IMR-90 (cell line): ENCODE results near the gene MCHR2. TPM values are rescaled to one million over a fixed set of nuclear protein-coding genes. Genes with fewer than 3 reads are reported as not detected.

Source experiments
- ATAC-seq: fragments of 200-7000 bp; cut with Tn5 transposase; 2 replicates; pipeline ENCODE4 v1.9.1; 2020; ENCODE audit warnings: low read depth, mild to moderate bottlenecking, moderate library complexity
- BruUV-seq: library from RNA; stranded (reverse); fragments of 400-500 nt; replicated peaks from 2 replicates; lab custom pipeline; 2021; lab: Mats Ljungman, UMichigan
- CTCF ChIA-PET: fragments of 300-600 bp; formaldehyde crosslinking; extraction: SDS; loops from one replicate; lab custom pipeline; 2021; ENCODE audit warnings: antibody characterized with exemption; lab: Yijun Ruan, JAX
- POLR2A ChIA-PET: fragments of 300-600 bp; sonication (Branson Sonifier 250); formaldehyde crosslinking; loops from one replicate; lab custom pipeline; 2022; ENCODE audit warnings: antibody characterized with exemption; ENCODE audit not compliant: unreplicated experiment; lab: Charles Lee
- DNase-seq: peaks from one replicate; pipeline ENCODE4 v3.0.0; 2013
- H2AFZ ChIP-seq: replicated peaks from 2 replicates; pipeline ENCODE3; 2013; ENCODE audit warnings: low read length, mild to moderate bottlenecking; ENCODE audit not compliant: poor library complexity
- H2AK5ac ChIP-seq: 2 replicates; pipeline ENCODE4 v1.6.1; 2013; ENCODE audit warnings: low read depth, low read length, inconsistent platforms
- H2AK9ac ChIP-seq: replicated peaks from 2 replicates; pipeline ENCODE3; 2013; ENCODE audit warnings: mild to moderate bottlenecking, low read depth, low read length, moderate library complexity; ENCODE audit not compliant: poor library complexity
- H2BK120ac ChIP-seq: 2 replicates; pipeline ENCODE4 v1.6.1; 2013; ENCODE audit warnings: low read depth, low read length, inconsistent platforms
- H2BK15ac ChIP-seq: 3 replicates; pipeline ENCODE4 v1.6.1; 2013; ENCODE audit warnings: low read depth, low read length, inconsistent platforms
- H2BK20ac ChIP-seq: 2 replicates; pipeline ENCODE4 v1.6.1; 2013; ENCODE audit warnings: low read depth, mild to moderate bottlenecking, inconsistent platforms, low read length, moderate library complexity
- H2BK5ac ChIP-seq: 2 replicates; pipeline ENCODE4 v1.6.1; 2013; ENCODE audit warnings: mild to moderate bottlenecking, low read depth, low read length, inconsistent platforms; ENCODE audit not compliant: poor library complexity, severe bottlenecking
- H3K14ac ChIP-seq: replicated peaks from 2 replicates; pipeline ENCODE4 v1.6.1; 2013; ENCODE audit warnings: low read depth, low read length, inconsistent platforms
- H3K18ac ChIP-seq: 2 replicates; pipeline ENCODE4 v1.6.1; 2013; ENCODE audit warnings: low read depth, low read length, control low read depth
- H3K23ac ChIP-seq: 2 replicates; pipeline ENCODE4 v1.6.1; 2013; ENCODE audit warnings: low read depth, low read length, inconsistent platforms
- H3K27ac ChIP-seq: 2 replicates; pipeline ENCODE4 v1.5.1; 2013; ENCODE audit warnings: mild to moderate bottlenecking, control low read depth, low read length; ENCODE audit not compliant: insufficient read depth
- H3K27me3 ChIP-seq: 2 replicates; pipeline ENCODE4 v1.6.1; 2013; ENCODE audit warnings: low read length; ENCODE audit not compliant: control insufficient read depth, insufficient read depth
- H3K36me3 ChIP-seq: 2 replicates; pipeline ENCODE4 v1.6.1; 2013; ENCODE audit warnings: low read length, mixed read lengths; ENCODE audit not compliant: control insufficient read depth, insufficient read depth
- H3K4ac ChIP-seq: 2 replicates; pipeline ENCODE4 v1.6.1; 2013; ENCODE audit warnings: low read depth, low read length, inconsistent platforms
- H3K4me1 ChIP-seq: 2 replicates; pipeline ENCODE4 v1.6.1; 2013; ENCODE audit warnings: low read length, mixed read lengths; ENCODE audit not compliant: control insufficient read depth, insufficient read depth
- H3K4me2 ChIP-seq: 2 replicates; pipeline ENCODE4 v1.6.1; 2013; ENCODE audit warnings: low read depth, mild to moderate bottlenecking, control low read depth, low read length, moderate library complexity
- H3K4me3 ChIP-seq: 2 replicates; pipeline ENCODE4 v1.5.1; 2013; ENCODE audit warnings: low read depth, mild to moderate bottlenecking, control low read depth, low read length, moderate library complexity; ENCODE audit not compliant: insufficient read depth
- H3K56ac ChIP-seq: 2 replicates; pipeline ENCODE4 v1.6.1; 2013; ENCODE audit warnings: low read length, inconsistent platforms; ENCODE audit not compliant: insufficient read depth; ENCODE audit errors: extremely low read depth
- H3K79me1 ChIP-seq, 2 experiments: 2 replicates each; pipeline ENCODE4 v1.6.1; 2013; ENCODE audit warnings: low read length in 2 of 2, inconsistent platforms in 1 of 2, low read depth in 1 of 2
- H3K9ac ChIP-seq: 2 replicates; pipeline ENCODE4 v1.6.1; 2013; ENCODE audit warnings: low read depth, low read length, control low read depth
- H3K9me1 ChIP-seq: 2 replicates; pipeline ENCODE4 v1.6.1; 2013; ENCODE audit warnings: low read length, inconsistent platforms; ENCODE audit not compliant: insufficient read depth
- H3K9me3 ChIP-seq: 2 replicates; pipeline ENCODE4 v1.6.1; 2013; ENCODE audit warnings: low read length; ENCODE audit not compliant: control insufficient read depth, insufficient read depth
- H4K20me1 ChIP-seq: 2 replicates; pipeline ENCODE4 v1.6.1; 2013; ENCODE audit warnings: low read length, inconsistent platforms; ENCODE audit not compliant: insufficient read depth
- H4K5ac ChIP-seq: 2 replicates; pipeline ENCODE4 v1.6.1; 2013; ENCODE audit warnings: mild to moderate bottlenecking, low read depth, low read length, control low read depth
- H4K8ac ChIP-seq, 2 experiments: 2 replicates each; pipeline ENCODE4 v1.6.1; 2013; ENCODE audit warnings: low read depth in 2 of 2, low read length in 2 of 2, control low read depth in 1 of 2, inconsistent platforms in 1 of 2
- H4K91ac ChIP-seq: 2 replicates; pipeline ENCODE4 v1.6.1; 2013; ENCODE audit warnings: low read depth, low read length, inconsistent platforms; ENCODE audit not compliant: insufficient read depth
- CHD1 ChIP-seq: IDR thresholded peaks from 2 replicates; pipeline ENCODE4 v1.6.1; 2012; ENCODE audit warnings: low read depth, low read length, improper control_type of control experiment
- MAZ ChIP-seq: IDR thresholded peaks from 2 replicates; pipeline ENCODE4 v1.6.1; 2012; ENCODE audit warnings: low read depth, mild to moderate bottlenecking, low read length, improper control_type of control experiment, moderate library complexity, borderline replicate concordance
- POLR2A ChIP-seq: IDR thresholded peaks from 2 replicates; pipeline ENCODE4 v1.6.1; 2012; ENCODE audit warnings: mild to moderate bottlenecking, low read depth, low read length
- RAD21 ChIP-seq: IDR thresholded peaks from 2 replicates; pipeline ENCODE4 v1.6.1; 2012; ENCODE audit warnings: low read length, improper control_type of control experiment
- RFX5 ChIP-seq: IDR thresholded peaks from 2 replicates; pipeline ENCODE4 v1.8.0; 2012; ENCODE audit warnings: low read depth, mild to moderate bottlenecking, low read length, moderate library complexity
- WGBS, 2 experiments: methylation state at CpG; one replicate each; pipeline versions ENCODE4 v1.1.5 to v1.1.7; 2013; ENCODE audit warnings: missing lambda C conversion rate in 2 of 2; ENCODE audit not compliant: insufficient read length in 1 of 2; ENCODE audit errors: extremely low coverage in 2 of 2; 5-methylcytosine and 5-hydroxymethylcytosine counted together
- dilution Hi-C: fragments of 300-500 bp; cut with HindIII; formaldehyde crosslinking; loops from one replicate; pipeline ENCODE4 v1.14.3; 2018; ENCODE audit warnings: low sequenced_read_pairs; ENCODE audit not compliant: unreplicated experiment
- in situ Hi-C: fragments of 300-500 bp; cut with MboI; formaldehyde crosslinking; loops from 3 replicates; pipeline ENCODE4 v1.14.3; 2019; ENCODE audit warnings: low sequenced_read_pairs, inconsistent platforms, mixed read lengths
- intact Hi-C: fragments of 100-400 bp; cut with micrococcal nuclease; formaldehyde crosslinking; loops from 2 replicates; pipeline ENCODE4 v1.10.0; 2022
- polyA plus RNA-seq, 3 experiments: library from polyadenylated mRNA; depleted of rRNA; stranded (reverse); fragments of >200 nt; gene quantifications; 2 replicates each; pipeline ENCODE4 v1.2.3, GENCODE V29; 2012; ENCODE audit warnings: low replicate concordance in 1 of 3
- total RNA-seq: library from RNA; depleted of rRNA; stranded (reverse); fragments of >200 nt; gene quantifications from 2 replicates; pipeline ENCODE4 v1.2.3, GENCODE V29; 2012
- TF ChIP-seq, protein P1 (sequence below): fragments of 150-350 bp; IDR thresholded peaks from 2 replicates; pipeline ENCODE4 v1.6.1; 2016; ENCODE audit warnings: low read depth, mild to moderate bottlenecking, low read length, moderate library complexity, borderline replicate concordance
- TF ChIP-seq, protein P2 (sequence below): conservative IDR thresholded peaks from 2 replicates; pipeline ENCODE4 v1.5.1; 2012; ENCODE audit warnings: mild to moderate bottlenecking, low read depth, low read length, improper control_type of control experiment

The MCHR2 gene
- total and polyA plus RNA-seq, 2 of the 4 experiments (the other 2 are of a cell fraction), result not detected

DNA sequence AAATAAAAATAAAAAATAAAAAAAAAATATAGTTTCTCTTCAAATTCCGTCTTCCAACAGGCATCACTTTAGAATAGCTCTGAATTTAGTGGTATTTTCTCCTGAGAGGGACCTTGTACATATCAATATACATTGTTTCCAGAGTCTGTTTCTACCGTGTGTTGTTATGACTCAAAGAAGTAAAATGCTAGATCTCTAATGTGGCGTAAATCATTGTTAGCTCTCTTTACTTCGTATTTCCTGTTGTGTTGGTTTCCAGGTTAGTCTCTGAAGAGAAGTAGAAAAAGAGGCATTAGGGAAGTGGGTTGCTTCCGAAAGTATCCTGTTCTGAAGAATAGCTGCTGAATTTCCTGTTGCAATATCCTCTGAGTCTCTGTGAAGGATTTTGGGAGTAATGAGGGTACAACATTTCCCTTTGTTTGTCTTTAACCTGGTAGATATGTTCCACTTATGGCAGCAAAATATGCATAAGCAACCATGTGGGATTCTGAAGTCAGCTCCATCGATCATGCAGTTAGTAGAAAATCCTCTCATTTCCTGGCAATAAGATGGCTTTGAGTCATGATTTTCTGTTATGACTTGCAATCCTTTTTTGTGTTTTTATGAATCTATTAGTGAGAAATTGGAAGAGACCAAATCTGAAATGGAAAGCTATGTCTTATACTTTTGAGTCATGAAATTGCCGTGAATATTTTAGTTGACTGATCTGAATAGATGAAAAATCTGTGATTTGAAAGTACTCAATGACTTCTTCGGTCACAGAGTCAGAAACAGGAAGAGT is 42.0 kb upstream of the MCHR2 start:
- Histone ChIP-seq H2AK5ac (no peak overlapping the region), H3K9me3 (no peaks in the 10 kb centered on the region; the same call in 1 of the 2 replicates), H3K18ac (no peak overlapping the region), H2AFZ (no peak overlapping the region), H3K4me3 (no peak overlapping the region), H3K23ac (no peak overlapping the region), H2BK120ac (no peak overlapping the region), H2BK20ac (no peak overlapping the region), H3K36me3 (no peaks in the 10 kb centered on the region), H3K27me3 (no peaks in the 10 kb centered on the region), H3K4me1 (no peaks in the 10 kb centered on the region), H2BK15ac (no peak overlapping the region), H3K4me2 (no peak overlapping the region), H2AK9ac (no peak overlapping the region), H3K9me1 (no peaks in the 10 kb centered on the region), H4K91ac (no peak overlapping the region), H3K56ac (no peak overlapping the region), H3K4ac (no peak overlapping the region), H3K14ac (no peak overlapping the region), H4K8ac (no peak overlapping the region), H3K27ac (no peak overlapping the region), H4K5ac (no peak overlapping the region), H4K20me1 (no peaks in the 10 kb centered on the region), H3K79me1 (no peaks in the 10 kb centered on the region), H3K9ac (no peak overlapping the region), H2BK5ac (no peak overlapping the region)
- WGBS, 2 experiments, result 60% methylated on average over 1 of the region's 8 CpGs; no CpG with 5 or more reads in 1 of the 2 experiments
- DNase-seq (no peak), ATAC-seq (no peak)
- POLR2A ChIA-PET, result no interaction called here
- TF ChIP-seq, protein P1, sequence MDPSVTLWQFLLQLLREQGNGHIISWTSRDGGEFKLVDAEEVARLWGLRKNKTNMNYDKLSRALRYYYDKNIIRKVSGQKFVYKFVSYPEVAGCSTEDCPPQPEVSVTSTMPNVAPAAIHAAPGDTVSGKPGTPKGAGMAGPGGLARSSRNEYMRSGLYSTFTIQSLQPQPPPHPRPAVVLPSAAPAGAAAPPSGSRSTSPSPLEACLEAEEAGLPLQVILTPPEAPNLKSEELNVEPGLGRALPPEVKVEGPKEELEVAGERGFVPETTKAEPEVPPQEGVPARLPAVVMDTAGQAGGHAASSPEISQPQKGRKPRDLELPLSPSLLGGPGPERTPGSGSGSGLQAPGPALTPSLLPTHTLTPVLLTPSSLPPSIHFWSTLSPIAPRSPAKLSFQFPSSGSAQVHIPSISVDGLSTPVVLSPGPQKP, result no peak
- TF ChIP-seq RAD21 (no peak), POLR2A (no peak), CHD1 (no peak), RFX5 (no peak), MAZ (no peak)
- TF ChIP-seq, protein P2, sequence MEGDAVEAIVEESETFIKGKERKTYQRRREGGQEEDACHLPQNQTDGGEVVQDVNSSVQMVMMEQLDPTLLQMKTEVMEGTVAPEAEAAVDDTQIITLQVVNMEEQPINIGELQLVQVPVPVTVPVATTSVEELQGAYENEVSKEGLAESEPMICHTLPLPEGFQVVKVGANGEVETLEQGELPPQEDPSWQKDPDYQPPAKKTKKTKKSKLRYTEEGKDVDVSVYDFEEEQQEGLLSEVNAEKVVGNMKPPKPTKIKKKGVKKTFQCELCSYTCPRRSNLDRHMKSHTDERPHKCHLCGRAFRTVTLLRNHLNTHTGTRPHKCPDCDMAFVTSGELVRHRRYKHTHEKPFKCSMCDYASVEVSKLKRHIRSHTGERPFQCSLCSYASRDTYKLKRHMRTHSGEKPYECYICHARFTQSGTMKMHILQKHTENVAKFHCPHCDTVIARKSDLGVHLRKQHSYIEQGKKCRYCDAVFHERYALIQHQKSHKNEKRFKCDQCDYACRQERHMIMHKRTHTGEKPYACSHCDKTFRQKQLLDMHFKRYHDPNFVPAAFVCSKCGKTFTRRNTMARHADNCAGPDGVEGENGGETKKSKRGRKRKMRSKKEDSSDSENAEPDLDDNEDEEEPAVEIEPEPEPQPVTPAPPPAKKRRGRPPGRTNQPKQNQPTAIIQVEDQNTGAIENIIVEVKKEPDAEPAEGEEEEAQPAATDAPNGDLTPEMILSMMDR, result no peak
- intact Hi-C loops, result no loop called here
- no TSS peak for BruUV-seq
- dilution Hi-C loops, result no loop called here
- CTCF ChIA-PET, result no interaction called here
- in situ Hi-C loops, result no loop called here
